HCT116 (cell line): ENCODE data around the gene ARHGEF16. TPM values are rescaled to one million over a fixed set of nuclear protein-coding genes. Genes with fewer than 3 reads are reported as not detected.

Source experiments
- ATAC-seq: fragments of 200-7000 bp; cut with Tn5 transposase; 2 replicates; pipeline ENCODE4 v1.9.1; 2020; ENCODE audit warnings: mild to moderate bottlenecking, moderate library complexity
- BruUV-seq: library from RNA; stranded (reverse); fragments of 400-500 nt; replicated peaks from 2 replicates; lab custom pipeline; 2021; lab: Mats Ljungman, UMichigan
- CTCF ChIA-PET: fragments of 300-600 bp; sonication (Branson Sonifier 250); formaldehyde crosslinking; loops from one replicate; lab custom pipeline; 2021; ENCODE audit warnings: antibody characterized with exemption; lab: Charles Lee
- POLR2A ChIA-PET: fragments of 300-600, 350-600 bp; sonication (Branson Sonifier 250); formaldehyde crosslinking; loops from one replicate; lab custom pipeline; 2021; ENCODE audit warnings: antibody characterized with exemption; lab: Charles Lee
- RAD21 ChIA-PET, 2 experiments: fragments of 300-600 bp; sonication (Branson Sonifier 250); formaldehyde crosslinking; loops; one replicate each; lab custom pipeline; 2023; ENCODE audit warnings: low total read pairs in 2 of 2; ENCODE audit not compliant: uncharacterized antibody in 2 of 2, unreplicated experiment in 2 of 2, low non-redundant PET in 1 of 2; lab: Charles Lee
- DNase-seq: peaks from one replicate; pipeline ENCODE4 v3.0.0-alpha.2; 2010; ENCODE audit warnings: low read depth, low spot score
- H2AFZ ChIP-seq: fragments of 200-600 bp; shearing (Covaris generic), sonication (generic); 2 replicates; pipeline ENCODE4 v1.6.1; 2017; ENCODE audit warnings: low read depth, mixed run types, mixed read lengths, antibody characterized with exemption, low read length; ENCODE audit not compliant: poor library complexity, severe bottlenecking
- H3K27ac ChIP-seq: 2 replicates; pipeline ENCODE4 v1.5.1; 2012; ENCODE audit warnings: low read depth, low read length
- H3K27me3 ChIP-seq: fragments of 200-600 bp; sonication (generic); 2 replicates; pipeline ENCODE4 v1.6.1; 2016; ENCODE audit warnings: mixed run types, low read length, mixed read lengths; ENCODE audit not compliant: insufficient read depth
- H3K36me3 ChIP-seq, 2 experiments: fragments of 200-500 bp in 1 of 2; fragments of 200-600 bp in 1 of 2; sonication (Bioruptor generic) in 1 of 2; sonication (generic) in 1 of 2; 2 replicates each; pipeline versions ENCODE4 v1.5.1 to v1.6.1; 2014 to 2016; ENCODE audit warnings: low read length in 2 of 2, inconsistent platforms in 1 of 2, mixed read lengths in 1 of 2, mixed run types in 1 of 2; ENCODE audit not compliant: insufficient read depth in 2 of 2, control insufficient read depth in 1 of 2
- H3K4me1 ChIP-seq, 2 experiments: fragments of 200-600 bp in 1 of 2; sonication (generic) in 1 of 2; 2 replicates each; pipeline versions ENCODE4 v1.5.1 to v1.6.1; 2012 to 2017; ENCODE audit warnings: low read length in 2 of 2, inconsistent platforms in 1 of 2, mild to moderate bottlenecking in 1 of 2, mixed read lengths in 1 of 2, mixed run types in 1 of 2, moderate library complexity in 1 of 2; ENCODE audit not compliant: insufficient read depth in 2 of 2, control insufficient read depth in 1 of 2
- H3K4me2 ChIP-seq: fragments of 200-600 bp; sonication (generic); 2 replicates; pipeline ENCODE4 v1.6.1; 2017; ENCODE audit warnings: mixed run types, low read length, mixed read lengths
- H3K4me3 ChIP-seq, 2 experiments: fragments of 200-600 bp in 1 of 2; sonication (generic) in 1 of 2; replicated peaks in 1 of 2; 2 replicates each; pipeline ENCODE4 v1.5.1; 2011 to 2016; ENCODE audit warnings: low read length in 2 of 2, control low read depth in 1 of 2, low read depth in 1 of 2, mild to moderate bottlenecking in 1 of 2, mixed read lengths in 1 of 2, mixed run types in 1 of 2
- H3K79me2 ChIP-seq: fragments of 200-600 bp; sonication (generic); 2 replicates; pipeline ENCODE4 v1.6.1; 2017; ENCODE audit warnings: mild to moderate bottlenecking, mixed run types, low read length, moderate library complexity, mixed read lengths; ENCODE audit not compliant: insufficient read depth
- H3K9ac ChIP-seq: fragments of 200-600 bp; sonication (generic); 2 replicates; pipeline ENCODE4 v1.6.1; 2016; ENCODE audit warnings: low read length, mixed read lengths
- H3K9me2 ChIP-seq: fragments of 200-600 bp; sonication (generic), shearing (Covaris generic); 2 replicates; pipeline ENCODE4 v1.6.1; 2017; ENCODE audit warnings: mixed run types, mild to moderate bottlenecking, moderate library complexity; ENCODE audit not compliant: insufficient read depth
- H3K9me3 ChIP-seq, 2 experiments: fragments of 200-500 bp in 1 of 2; fragments of 200-600 bp in 1 of 2; sonication (Bioruptor generic) in 1 of 2; sonication (generic) in 1 of 2; 2 replicates each; pipeline ENCODE4 v1.6.1; 2014 to 2017; ENCODE audit warnings: low read length in 2 of 2, mixed read lengths in 2 of 2, inconsistent platforms in 1 of 2, low read depth in 1 of 2, mild to moderate bottlenecking in 1 of 2, mixed run types in 1 of 2, moderate library complexity in 1 of 2; ENCODE audit not compliant: control insufficient read depth in 1 of 2, insufficient read depth in 1 of 2
- H4K20me1 ChIP-seq: fragments of 200-600 bp; sonication (generic), shearing (Covaris generic); 2 replicates; pipeline ENCODE4 v1.6.1; 2017; ENCODE audit warnings: mixed run types, mild to moderate bottlenecking, moderate library complexity; ENCODE audit not compliant: insufficient read depth
- ATF3 ChIP-seq: IDR thresholded peaks from 2 replicates; pipeline ENCODE4 v1.6.1; 2012
- CBX3 ChIP-seq: IDR thresholded peaks from 2 replicates; pipeline ENCODE4 v1.6.1; 2012; ENCODE audit warnings: low read depth
- CTCF ChIP-seq, 3 experiments: fragments of 200-600 bp in 1 of 3; sonication (generic) in 1 of 3; IDR thresholded peaks in 2 of 3; conservative IDR thresholded peaks in 1 of 3; 2 replicates each; pipeline ENCODE4 v1.5.1; 2012 to 2017; ENCODE audit warnings: low read depth in 2 of 3, low read length in 2 of 3, antibody characterized with exemption in 1 of 3, borderline replicate concordance in 1 of 3, control low read depth in 1 of 3, mild to moderate bottlenecking in 1 of 3, mixed read lengths in 1 of 3, mixed run types in 1 of 3, moderate library complexity in 1 of 3; ENCODE audit not compliant: insufficient read depth in 1 of 3
- EGR1 ChIP-seq: IDR thresholded peaks from 2 replicates; pipeline ENCODE4 v1.6.1; 2012; ENCODE audit warnings: low read depth
- EZH2 ChIP-seq: fragments of 200-600 bp; sonication (generic); IDR thresholded peaks from 2 replicates; pipeline ENCODE4 v1.6.1; 2017; ENCODE audit warnings: antibody characterized with exemption, mixed run types
- EZH2phosphoT487 ChIP-seq: fragments of 200-600 bp; IDR thresholded peaks from 2 replicates; pipeline ENCODE4 v1.6.1; 2018; ENCODE audit warnings: antibody characterized with exemption, borderline replicate concordance
- JUND ChIP-seq: IDR thresholded peaks from 2 replicates; pipeline ENCODE4 v1.6.1; 2012
- MAX ChIP-seq: IDR thresholded peaks from 2 replicates; pipeline ENCODE4 v1.6.1; 2012
- POLR2A ChIP-seq: IDR thresholded peaks from 2 replicates; pipeline ENCODE4 v1.7.0; 2011; ENCODE audit warnings: borderline replicate concordance; ENCODE audit not compliant: insufficient read depth, insufficient read length; ENCODE audit errors: extremely low read depth
- POLR2AphosphoS5 ChIP-seq: IDR thresholded peaks from 2 replicates; pipeline ENCODE4 v1.6.1; 2011; ENCODE audit warnings: mild to moderate bottlenecking, low read depth, low read length, moderate library complexity
- REST ChIP-seq: IDR thresholded peaks from 2 replicates; pipeline ENCODE4 v1.6.1; 2012; ENCODE audit warnings: low read depth
- SIN3A ChIP-seq: IDR thresholded peaks from 2 replicates; pipeline ENCODE4 v1.6.1; 2012; ENCODE audit warnings: low read depth
- SRF ChIP-seq: IDR thresholded peaks from 2 replicates; pipeline ENCODE4 v1.6.1; 2012; ENCODE audit warnings: low read depth
- TCF7L2 ChIP-seq: IDR thresholded peaks from 2 replicates; pipeline ENCODE4 v1.7.0; 2011; ENCODE audit warnings: borderline replicate concordance, inconsistent platforms; ENCODE audit not compliant: insufficient read depth, insufficient read length; ENCODE audit errors: extremely low read depth
- ZBTB33 ChIP-seq: IDR thresholded peaks from 2 replicates; pipeline ENCODE4 v1.6.1; 2011; ENCODE audit warnings: mild to moderate bottlenecking, low read length, moderate library complexity; ENCODE audit not compliant: insufficient replicate concordance; ENCODE audit errors: extremely low read depth
- intact Hi-C: fragments of 100-400 bp; cut with micrococcal nuclease; formaldehyde crosslinking; loops from 2 replicates; pipeline ENCODE4 v1.10.0; 2022
- total RNA-seq: library from RNA; stranded (reverse); gene quantifications from one replicate; pipeline ENCODE4 v1.2.1, GENCODE V29; 2021; ENCODE audit not compliant: unreplicated experiment

The ARHGEF16 gene
- total RNA-seq, 1 experiment from 2014 or later: 37.4 TPM

GRCh38 chr1:3523980-3524379 lies 69.5 kb downstream of the ARHGEF16 start (continued):
- no peak for TF ChIP-seq REST
- no peak for TF ChIP-seq POLR2A

- intact Hi-C loops: no loop called here
These were observed 70.2 kb downstream of the ARHGEF16 start for GRCh38 chr1:3524556-3525203.

More at GRCh38 chr1:3524556-3525203, 70.2 kb downstream of the ARHGEF16 start:
- Histone ChIP-seq H3K79me2 (no peaks in the 10 kb centered on the region), H3K9me2 (no peaks in the 10 kb centered on the region), H3K36me3 (no peaks in the 10 kb centered on the region), H4K20me1 (no peaks in the 10 kb centered on the region), H3K4me2 (no peak overlapping the region), H3K4me1 (peaks cover under 1% of the 10 kb centered on the region in 2 experiments; a peak in 2 of 4 replicates), H3K9me3 (no peaks in the 10 kb centered on the region), H3K27me3 (no peaks in the 10 kb centered on the region), H3K27ac (no peak overlapping the region), H3K4me3 (no peak overlapping the region), H3K9ac (no peak overlapping the region), H2AFZ (no peak overlapping the region)
- BruUV-seq: no TSS peak
- DNase-seq (no peak), ATAC-seq (no peak)
- POLR2A ChIA-PET: no interaction called here
- TF ChIP-seq EZH2phosphoT487 (no peak), SRF (no peak), CBX3 (no peak), POLR2AphosphoS5 (no peak), ATF3 (no peak), TCF7L2 (no peak), MAX (no peak), EZH2 (no peak), POLR2A (no peak), SIN3A (no peak), EGR1 (no peak), JUND (no peak), ZBTB33 (no peak), CTCF (IDR thresholded peaks at IDR 0.05 in 2 of 3, conservative IDR thresholded peaks at IDR 0.05 in 1 of 3; ENCODE audit: borderline replicate concordance in 1 of 3, insufficient read depth in 1 of 3, low read depth in 2 of 3, low read length in 2 of 3) (no peak)
- RAD21 ChIA-PET: no interaction called here
- CTCF ChIA-PET: no interaction called here
